Gastroesophageal sphincter (tissue), 3 donors: Measurements from ENCODE around the gene AGL.

Experiments
- EP300 ChIP-seq: sonication (generic); formaldehyde crosslinking; IDR thresholded peaks from one replicate; pipeline ENCODE4 v1.6.1; 2017; ENCODE audit warnings: antibody characterized with exemption, mild to moderate bottlenecking
- POLR2A ChIP-seq, 2 donors: fragments of 450-650 bp; IDR thresholded peaks; one replicate each; pipeline ENCODE4 v1.6.1; 2017; ENCODE audit warnings: antibody characterized with exemption in 2 of 2, mild to moderate bottlenecking in 2 of 2, moderate library complexity in 1 of 2
- POLR2AphosphoS5 ChIP-seq: sonication (generic); formaldehyde crosslinking; IDR thresholded peaks from one replicate; pipeline ENCODE4 v1.6.1; 2017; ENCODE audit warnings: antibody characterized with exemption
- TF ChIP-seq, protein P1 (sequence below), 4 experiments: fragments of 200-600 bp in 2 of 4; fragments of 450-650 bp in 2 of 4; sonication (generic) in 1 of 4; IDR thresholded peaks; one replicate each; pipeline ENCODE4 v1.5.1; 2017 to 2019; ENCODE audit warnings: antibody characterized with exemption in 4 of 4, mild to moderate bottlenecking in 2 of 4, moderate library complexity in 2 of 4

DNA sequence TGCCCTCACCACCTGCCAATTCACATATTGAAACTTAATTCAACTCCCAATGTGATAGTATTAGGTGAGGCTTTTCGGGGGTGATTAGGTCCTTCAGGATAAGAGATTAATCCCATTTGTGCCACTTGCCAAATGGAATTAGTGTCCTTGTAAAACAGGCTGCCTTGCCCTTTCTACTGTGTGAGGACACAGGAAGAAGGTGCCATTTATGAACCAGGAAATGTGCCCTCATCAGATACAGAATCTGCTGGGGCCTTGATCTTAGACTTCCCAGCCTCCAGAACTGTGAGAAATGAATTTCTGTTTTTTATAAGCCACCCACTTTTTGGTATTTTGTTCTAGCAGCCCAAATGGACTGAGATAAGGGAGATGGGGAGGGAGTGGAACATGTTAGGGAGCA, 39.1 kb upstream of the AGL start:
- TF ChIP-seq, protein P1, sequence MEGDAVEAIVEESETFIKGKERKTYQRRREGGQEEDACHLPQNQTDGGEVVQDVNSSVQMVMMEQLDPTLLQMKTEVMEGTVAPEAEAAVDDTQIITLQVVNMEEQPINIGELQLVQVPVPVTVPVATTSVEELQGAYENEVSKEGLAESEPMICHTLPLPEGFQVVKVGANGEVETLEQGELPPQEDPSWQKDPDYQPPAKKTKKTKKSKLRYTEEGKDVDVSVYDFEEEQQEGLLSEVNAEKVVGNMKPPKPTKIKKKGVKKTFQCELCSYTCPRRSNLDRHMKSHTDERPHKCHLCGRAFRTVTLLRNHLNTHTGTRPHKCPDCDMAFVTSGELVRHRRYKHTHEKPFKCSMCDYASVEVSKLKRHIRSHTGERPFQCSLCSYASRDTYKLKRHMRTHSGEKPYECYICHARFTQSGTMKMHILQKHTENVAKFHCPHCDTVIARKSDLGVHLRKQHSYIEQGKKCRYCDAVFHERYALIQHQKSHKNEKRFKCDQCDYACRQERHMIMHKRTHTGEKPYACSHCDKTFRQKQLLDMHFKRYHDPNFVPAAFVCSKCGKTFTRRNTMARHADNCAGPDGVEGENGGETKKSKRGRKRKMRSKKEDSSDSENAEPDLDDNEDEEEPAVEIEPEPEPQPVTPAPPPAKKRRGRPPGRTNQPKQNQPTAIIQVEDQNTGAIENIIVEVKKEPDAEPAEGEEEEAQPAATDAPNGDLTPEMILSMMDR (IDR thresholded peaks at IDR 0.05): no peak
- no peak for TF ChIP-seq POLR2A (IDR thresholded peaks at IDR 0.05)
- TF ChIP-seq EP300: no peak
- TF ChIP-seq POLR2AphosphoS5: no peak
